Natural killer cell (primary cell): ENCODE data around the gene GALNT5. TPM values are rescaled to one million over a fixed set of nuclear protein-coding genes. Genes with fewer than 3 reads are reported as not detected.

Experiments used
- ATAC-seq, 3 donors: fragments of 150-1000 bp in 2 of 3; fragments of 200-7000 bp in 1 of 3; cut with Tn5 transposase; 1 replicate in 1 of 3; 2 replicates in 2 of 3; pipeline ENCODE4 v1.10.0; 2021; ENCODE audit warnings: mild to moderate bottlenecking in 2 of 3, moderate library complexity in 2 of 3
- DNase-seq, 2 donors: peaks; one replicate each; pipeline versions ENCODE4 v3.0.0 to v3.0.0-alpha.2; 2013 to 2021; ENCODE audit warnings: mixed read lengths in 1 of 2
- H3K27ac ChIP-seq: one replicate; pipeline ENCODE4 v1.5.1; 2013; ENCODE audit warnings: mild to moderate bottlenecking, low read length
- H3K27me3 ChIP-seq: one replicate; pipeline ENCODE4 v1.6.1; 2013; ENCODE audit warnings: low read length; ENCODE audit not compliant: control insufficient read depth, insufficient read depth
- H3K36me3 ChIP-seq: one replicate; pipeline ENCODE4 v1.6.1; 2013; ENCODE audit warnings: low read length; ENCODE audit not compliant: control insufficient read depth, insufficient read depth
- H3K4me1 ChIP-seq: one replicate; pipeline ENCODE4 v1.6.1; 2013; ENCODE audit warnings: low read length; ENCODE audit not compliant: control insufficient read depth, insufficient read depth
- H3K4me3 ChIP-seq: one replicate; pipeline ENCODE4 v1.5.1; 2013; ENCODE audit warnings: low read length
- H3K9me3 ChIP-seq: one replicate; pipeline ENCODE4 v1.6.1; 2013; ENCODE audit warnings: low read length; ENCODE audit not compliant: control insufficient read depth, insufficient read depth
- H3K27ac Mint-ChIP-seq, 2 donors: one replicate each; pipeline ENCODE4 v1.8.0; 2022; ENCODE audit warnings: mild to moderate bottlenecking in 2 of 2, mixed read lengths in 2 of 2, moderate library complexity in 1 of 2
- H3K27me3 Mint-ChIP-seq, 2 donors: one replicate each; pipeline ENCODE4 v1.8.0; 2022; ENCODE audit warnings: low read depth in 2 of 2, mixed read lengths in 2 of 2
- H3K36me3 Mint-ChIP-seq: one replicate; pipeline ENCODE4 v1.8.0; 2022; ENCODE audit warnings: mixed read lengths
- H3K4me1 Mint-ChIP-seq, 2 donors: one replicate each; pipeline ENCODE4 v1.8.0; 2022; ENCODE audit warnings: mixed read lengths in 2 of 2
- H3K4me3 Mint-ChIP-seq: one replicate; pipeline ENCODE4 v1.8.0; 2022; ENCODE audit warnings: mild to moderate bottlenecking, moderate library complexity, mixed read lengths
- H3K9me3 Mint-ChIP-seq, 2 donors: one replicate each; pipeline ENCODE4 v1.8.0; 2022; ENCODE audit warnings: mixed read lengths in 2 of 2
- WGBS: methylation state at CpG from one replicate; pipeline ENCODE4 v1.1.7; 2013; ENCODE audit warnings: missing lambda C conversion rate; ENCODE audit not compliant: insufficient coverage; 5-methylcytosine and 5-hydroxymethylcytosine counted together
- intact Hi-C: fragments of 100-400 bp; cut with micrococcal nuclease; formaldehyde crosslinking; loops from one replicate; pipeline ENCODE4 v1.14.2; 2022
- total RNA-seq, 4 donors: library from RNA; stranded (reverse); fragments of 120-200 nt in 1 of 4; gene quantifications; one replicate each; pipeline versions ENCODE4 v1.2.3 to v1.2.4, GENCODE V29; 2013 to 2022
- TF ChIP-seq, protein P1 (sequence below): fragments of 200-600 bp; IDR thresholded peaks from one replicate; pipeline ENCODE4 v1.8.0; 2022; ENCODE audit warnings: antibody characterized with exemption

GALNT5 gene
- total RNA-seq, 3 donors from 2014 or later (not counting 1 experiment from before 2014, with no cell fraction given): not detected

DNA sequence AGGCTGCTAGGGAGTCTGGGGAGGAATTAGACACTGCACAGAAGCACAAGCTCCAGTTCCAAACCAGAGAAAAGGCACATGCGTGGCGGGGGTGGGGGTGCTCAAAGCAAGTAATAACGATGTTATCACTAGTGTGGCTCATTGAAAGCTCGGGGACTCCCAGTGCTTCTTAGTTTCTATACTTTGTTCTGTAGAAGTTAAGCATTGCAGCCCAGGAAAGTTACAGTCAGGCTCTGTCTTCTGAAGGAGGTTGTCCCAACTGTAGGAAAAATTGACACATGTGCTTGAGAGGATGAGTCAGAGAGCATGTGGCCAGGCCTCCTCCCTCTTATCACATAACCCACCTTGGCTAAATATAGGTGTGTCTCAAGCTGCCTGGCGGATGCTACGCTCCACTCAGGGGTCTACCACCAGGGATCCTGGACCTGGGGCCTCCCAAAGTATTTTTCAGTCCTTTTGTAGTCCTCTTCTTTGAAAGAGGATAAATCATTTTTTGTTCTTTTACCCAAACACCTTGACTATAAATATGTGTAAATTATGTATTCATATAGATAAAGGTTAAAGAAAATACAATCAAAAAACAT, 3.8 kb downstream of the GALNT5 start:
- Histone ChIP-seq H3K9me3 (no peaks in the 10 kb centered on the region), H3K27ac (no peak overlapping the region), H3K36me3 (no peaks in the 10 kb centered on the region), H3K27me3 (no peaks in the 10 kb centered on the region), H3K4me1 (no peaks in the 10 kb centered on the region), H3K4me3 (no peak overlapping the region)
- peaks cover 6 to 15% of the 10 kb centered on the region in 2 donors for H3K27me3 Mint-ChIP-seq
- TF ChIP-seq, protein P1, sequence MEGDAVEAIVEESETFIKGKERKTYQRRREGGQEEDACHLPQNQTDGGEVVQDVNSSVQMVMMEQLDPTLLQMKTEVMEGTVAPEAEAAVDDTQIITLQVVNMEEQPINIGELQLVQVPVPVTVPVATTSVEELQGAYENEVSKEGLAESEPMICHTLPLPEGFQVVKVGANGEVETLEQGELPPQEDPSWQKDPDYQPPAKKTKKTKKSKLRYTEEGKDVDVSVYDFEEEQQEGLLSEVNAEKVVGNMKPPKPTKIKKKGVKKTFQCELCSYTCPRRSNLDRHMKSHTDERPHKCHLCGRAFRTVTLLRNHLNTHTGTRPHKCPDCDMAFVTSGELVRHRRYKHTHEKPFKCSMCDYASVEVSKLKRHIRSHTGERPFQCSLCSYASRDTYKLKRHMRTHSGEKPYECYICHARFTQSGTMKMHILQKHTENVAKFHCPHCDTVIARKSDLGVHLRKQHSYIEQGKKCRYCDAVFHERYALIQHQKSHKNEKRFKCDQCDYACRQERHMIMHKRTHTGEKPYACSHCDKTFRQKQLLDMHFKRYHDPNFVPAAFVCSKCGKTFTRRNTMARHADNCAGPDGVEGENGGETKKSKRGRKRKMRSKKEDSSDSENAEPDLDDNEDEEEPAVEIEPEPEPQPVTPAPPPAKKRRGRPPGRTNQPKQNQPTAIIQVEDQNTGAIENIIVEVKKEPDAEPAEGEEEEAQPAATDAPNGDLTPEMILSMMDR: no peak
- no peak overlapping the region for H3K4me3 Mint-ChIP-seq
- intact Hi-C loops: no loop called here
- peaks cover 0 to 6% of the 10 kb centered on the region in 2 donors for H3K4me1 Mint-ChIP-seq
- ATAC-seq (no peak), DNase-seq (no peak)
- H3K9me3 Mint-ChIP-seq: no peaks in the 10 kb centered on the region
- WGBS: 49% methylated on average over 5 of the region's 6 CpGs
- H3K27ac Mint-ChIP-seq: no peak overlapping the region
- no peaks in the 10 kb centered on the region for H3K36me3 Mint-ChIP-seq

DNA sequence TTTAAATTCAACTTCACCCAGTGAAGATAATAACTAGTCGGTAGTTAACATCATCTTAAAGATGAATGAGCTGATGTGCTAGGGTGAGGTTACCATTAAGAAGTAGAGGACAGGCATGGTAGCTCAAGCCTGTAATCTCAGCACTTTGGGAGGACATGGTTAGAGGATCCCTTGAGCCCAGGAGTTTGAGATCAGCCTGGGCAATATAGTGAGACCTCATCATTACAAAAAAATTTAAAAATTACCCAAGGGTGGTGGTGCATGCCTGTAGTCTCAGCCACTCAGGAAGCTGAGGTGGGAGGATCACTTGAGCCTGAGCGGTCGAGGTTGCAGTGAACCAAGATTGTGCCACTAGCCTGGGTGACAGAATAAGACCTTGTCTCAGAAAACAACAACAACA, 4.7 kb downstream of the GALNT5 start:
- WGBS: 100% methylated on average over 1 of the region's 3 CpGs
- Mint-ChIP-seq H3K27ac (no peak overlapping the region), H3K4me1 (peaks cover 0 to 6% of the 10 kb centered on the region in 2 donors), H3K4me3 (no peak overlapping the region), H3K36me3 (no peaks in the 10 kb centered on the region), H3K27me3 (peaks cover 6 to 15% of the 10 kb centered on the region in 2 donors), H3K9me3 (no peaks in the 10 kb centered on the region)
- ATAC-seq: no peak
- Histone ChIP-seq H3K27ac (no peak overlapping the region), H3K4me3 (no peak overlapping the region), H3K27me3 (no peaks in the 10 kb centered on the region), H3K9me3 (no peaks in the 10 kb centered on the region), H3K36me3 (no peaks in the 10 kb centered on the region), H3K4me1 (no peaks in the 10 kb centered on the region)
- intact Hi-C loops: no loop called here
- TF ChIP-seq, protein P1: no peak
- DNase-seq: no peak

DNA sequence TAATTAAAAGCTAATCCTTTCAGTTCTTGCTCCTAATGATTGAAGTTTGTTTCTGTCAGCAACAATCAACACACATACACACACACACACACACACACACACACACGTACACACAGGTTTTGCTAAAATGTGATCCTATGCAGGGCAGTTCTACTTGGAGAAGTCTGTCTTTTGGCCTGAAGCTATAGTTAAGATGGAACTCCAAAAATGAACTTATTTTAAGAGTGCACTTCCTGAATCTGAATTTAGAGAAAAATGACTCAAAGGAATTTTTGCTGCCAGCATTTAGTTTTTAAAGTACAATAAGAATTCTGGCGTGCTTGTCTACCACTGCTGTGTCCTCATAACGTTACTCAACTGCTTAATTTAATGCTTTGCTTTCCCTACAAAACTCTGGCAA, 6.6 kb downstream of the GALNT5 start:
- Mint-ChIP-seq H3K36me3 (no peaks in the 10 kb centered on the region), H3K27ac (no peak overlapping the region), H3K9me3 (no peaks in the 10 kb centered on the region), H3K4me3 (no peak overlapping the region), H3K4me1 (peaks cover 0 to 6% of the 10 kb centered on the region in 2 donors), H3K27me3 (peaks cover 0 to under 1% of the 10 kb centered on the region in 2 donors)
- ATAC-seq (no peak), DNase-seq (no peak)
- intact Hi-C loops: no loop called here
- Histone ChIP-seq H3K4me1 (no peaks in the 10 kb centered on the region), H3K36me3 (no peaks in the 10 kb centered on the region), H3K9me3 (no peaks in the 10 kb centered on the region), H3K27me3 (no peaks in the 10 kb centered on the region), H3K27ac (no peak overlapping the region), H3K4me3 (no peak overlapping the region)
- WGBS: 77% methylated on average over 2 of the region's 3 CpGs
- TF ChIP-seq, protein P1: no peak

DNA sequence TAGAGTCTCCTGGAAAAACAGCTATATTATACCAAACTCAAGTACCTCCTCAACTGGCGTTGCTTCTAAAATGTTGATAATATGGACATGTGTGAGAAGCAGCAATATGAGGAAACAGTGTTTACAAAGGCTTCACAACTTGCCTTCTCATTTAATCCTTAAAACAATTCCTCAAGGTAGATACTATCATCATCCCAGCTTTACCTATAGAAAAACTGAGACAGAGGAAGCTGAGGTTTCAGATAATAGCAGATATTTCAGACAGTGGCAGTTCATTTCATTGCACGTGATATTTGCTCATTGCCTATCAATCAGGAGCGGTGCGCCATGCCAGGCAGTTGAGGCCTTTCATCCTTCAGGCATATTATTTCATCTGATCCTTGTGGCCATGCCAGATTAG, 8.3 kb downstream of the GALNT5 start:
- no peak overlapping the region for H3K27ac ChIP-seq
- H3K4me3 ChIP-seq: no peak overlapping the region
- H3K36me3 ChIP-seq: no peaks in the 10 kb centered on the region
- H3K4me1 ChIP-seq: no peaks in the 10 kb centered on the region
- ATAC-seq (no peak), DNase-seq (no peak)
- H3K9me3 Mint-ChIP-seq: no peaks in the 10 kb centered on the region
- H3K27ac Mint-ChIP-seq: no peak overlapping the region
- H3K4me3 Mint-ChIP-seq: no peak overlapping the region
- H3K4me1 Mint-ChIP-seq: peaks cover 0 to 4% of the 10 kb centered on the region in 2 donors
- WGBS: 98% methylated on average over 3 of the region's 4 CpGs
- no peaks in the 10 kb centered on the region for H3K36me3 Mint-ChIP-seq
- TF ChIP-seq, protein P1: no peak
- no peaks in the 10 kb centered on the region for H3K9me3 ChIP-seq
- intact Hi-C loops: no loop called here
- no peaks in the 10 kb centered on the region for H3K27me3 ChIP-seq
- H3K27me3 Mint-ChIP-seq: peaks cover 0 to 2% of the 10 kb centered on the region in 2 donors
